ENCODE measurements around the gene PAEP.

Gene PAEP

GRCh38 chr9:135612981-135613910 lies 51.7 kb downstream of the PAEP start:
- DNase-seq (ENCODE audit: low read depth, low spot score) = no peak

GRCh38 chr9:135613946-135614805 lies 52.6 kb downstream of the PAEP start:
- no peak for DNase-seq (ENCODE audit: low read depth, low spot score)

- DNase-seq (ENCODE audit: low read depth, low spot score) = no peak
Observed at GRCh38 chr9:135614821-135615665, 53.5 kb downstream of the PAEP start.

GRCh38 chr9:135615666-135616618 lies 54.4 kb downstream of the PAEP start:
- peak; percentile 23 for DNase-seq (ENCODE audit: low read depth, low spot score)
